ENCODE measurements around the gene MAP3K20.
"Not testable (repeated sequence)": the region's sequence is repeated elsewhere in the genome, so short reads cannot be mapped to it uniquely, and the experiment has no call there.

The MAP3K20 gene

DNA sequence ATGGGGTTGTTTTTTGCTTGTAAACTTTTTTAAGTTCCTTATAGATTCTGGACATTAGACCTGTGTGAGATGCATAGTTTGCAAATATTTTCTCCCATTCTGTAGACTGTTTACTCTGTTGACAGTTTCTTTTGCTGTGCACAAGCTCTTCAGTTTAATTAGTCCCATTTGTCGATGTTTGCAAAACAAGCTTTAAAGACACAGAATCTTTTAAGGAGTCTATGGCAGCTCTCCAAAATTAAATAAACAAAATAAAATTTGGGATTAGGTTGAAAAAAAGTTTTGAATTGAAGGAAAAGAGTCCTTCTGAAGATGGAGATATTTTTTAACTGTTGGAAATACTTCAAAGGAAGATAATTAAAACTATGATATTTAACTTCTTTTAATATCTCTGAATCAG is 88.8 kb downstream of the MAP3K20 start:
- no peak for DNase-seq

DNA sequence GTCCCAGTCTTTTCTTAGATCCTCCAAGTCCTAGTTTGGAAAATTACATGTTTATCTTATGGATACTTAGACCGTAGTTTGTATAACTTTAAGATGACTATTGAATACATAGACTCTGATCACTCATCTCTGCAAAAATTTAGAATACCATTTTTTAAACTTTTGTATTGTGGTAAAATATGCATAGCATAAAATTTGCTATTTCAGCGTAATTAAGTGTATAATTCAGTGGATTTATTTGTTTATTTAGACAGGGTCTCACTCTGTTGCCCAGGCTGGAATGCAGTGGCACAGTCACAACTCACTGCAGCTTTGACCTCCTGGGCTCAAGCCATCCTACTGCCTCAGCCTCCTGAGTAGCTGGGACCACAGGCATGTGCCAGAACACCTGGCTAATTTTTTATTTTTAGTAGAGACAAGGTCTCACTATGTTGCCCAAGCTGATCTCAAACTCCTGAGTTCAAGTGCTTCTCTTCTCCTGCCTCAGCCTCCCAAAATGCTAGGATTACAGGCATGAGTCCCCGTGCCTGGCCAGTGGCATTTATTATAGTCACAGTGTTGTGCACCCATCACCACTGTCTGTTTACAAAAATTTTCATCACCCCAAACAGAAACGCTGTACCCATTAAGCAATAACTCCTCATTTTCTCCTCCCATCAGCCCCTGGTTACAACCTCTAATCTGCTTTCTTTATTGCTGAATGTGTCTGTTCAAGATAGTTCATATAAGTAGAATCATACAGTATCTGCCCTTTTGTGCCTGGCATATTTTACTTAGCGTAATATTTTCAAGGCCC is 90.0 kb downstream of the MAP3K20 start:
- DNase-seq = no peak

DNA sequence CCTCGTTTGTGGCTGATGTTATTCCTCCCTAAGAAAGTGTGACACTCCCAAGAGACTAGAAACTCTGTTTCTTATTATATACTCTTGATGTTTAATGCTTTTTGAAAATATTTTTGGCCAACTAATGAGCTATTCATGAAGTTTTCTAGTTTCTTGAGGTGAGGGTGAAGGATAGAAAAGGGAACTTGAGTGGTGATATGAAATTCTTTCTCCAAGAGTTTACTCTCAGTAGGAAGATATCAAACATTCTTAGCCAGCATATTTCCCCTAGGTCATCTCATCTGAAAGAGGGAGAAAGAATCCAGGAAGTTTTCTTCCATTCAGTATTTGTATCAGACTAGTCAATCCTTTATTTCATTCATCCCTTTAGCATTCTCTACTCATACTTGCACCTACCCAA is 95.7 kb downstream of the MAP3K20 start:
- DNase-seq = no peak

GRCh38 chr2:173171924-173172643 is 96.4 kb downstream of the MAP3K20 start:
- DNase-seq = no peak

- not testable (repeated sequence) for DNase-seq
Measured at GRCh38 chr2:173174339-173174738, 98.7 kb downstream of the MAP3K20 start.

- DNase-seq = no peak
Measured at GRCh38 chr2:173175222-173175621, 99.6 kb downstream of the MAP3K20 start.

DNA sequence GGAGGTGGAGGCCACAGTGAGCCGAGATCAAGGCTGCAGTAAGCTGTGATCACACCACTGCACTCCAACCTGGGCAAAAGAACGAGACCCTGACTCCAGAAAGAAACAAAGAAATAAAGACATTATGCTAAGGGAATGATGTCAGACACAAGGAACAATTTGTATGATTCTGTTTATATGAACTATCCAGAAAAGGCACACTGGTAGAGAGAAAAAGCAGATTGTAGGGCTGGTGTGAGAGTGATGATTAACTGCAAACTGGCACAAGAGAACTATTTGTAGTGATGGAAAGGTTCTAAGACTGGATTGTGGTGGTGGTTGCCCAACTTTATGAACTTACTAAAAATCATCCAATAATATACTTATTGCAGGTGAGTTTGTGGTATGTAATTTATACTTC is 106.3 kb downstream of the MAP3K20 start:
- no peak for DNase-seq

GRCh38 chr2:173184031-173185004 is 108.7 kb downstream of the MAP3K20 start:
- no peak for DNase-seq

DNA sequence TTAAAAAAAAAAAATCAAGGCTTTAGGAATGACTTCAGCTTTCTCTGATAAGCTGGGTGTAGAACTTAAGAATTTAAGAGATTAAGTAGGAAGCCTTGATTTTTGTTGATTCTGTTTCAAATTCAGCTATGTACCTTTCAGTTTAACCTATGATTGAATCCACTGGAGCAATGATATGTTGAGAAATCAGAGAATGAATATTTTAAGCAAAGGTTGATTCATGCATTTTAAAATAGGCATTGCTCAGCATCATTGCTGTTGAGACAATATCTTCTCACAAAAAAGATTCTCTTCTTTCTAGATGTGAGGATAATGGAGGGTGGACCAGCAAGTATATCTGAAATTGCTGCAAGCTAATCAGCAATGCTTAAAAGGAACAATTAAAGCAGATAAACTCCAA is 109.8 kb downstream of the MAP3K20 start:
- DNase-seq = no peak

DNA sequence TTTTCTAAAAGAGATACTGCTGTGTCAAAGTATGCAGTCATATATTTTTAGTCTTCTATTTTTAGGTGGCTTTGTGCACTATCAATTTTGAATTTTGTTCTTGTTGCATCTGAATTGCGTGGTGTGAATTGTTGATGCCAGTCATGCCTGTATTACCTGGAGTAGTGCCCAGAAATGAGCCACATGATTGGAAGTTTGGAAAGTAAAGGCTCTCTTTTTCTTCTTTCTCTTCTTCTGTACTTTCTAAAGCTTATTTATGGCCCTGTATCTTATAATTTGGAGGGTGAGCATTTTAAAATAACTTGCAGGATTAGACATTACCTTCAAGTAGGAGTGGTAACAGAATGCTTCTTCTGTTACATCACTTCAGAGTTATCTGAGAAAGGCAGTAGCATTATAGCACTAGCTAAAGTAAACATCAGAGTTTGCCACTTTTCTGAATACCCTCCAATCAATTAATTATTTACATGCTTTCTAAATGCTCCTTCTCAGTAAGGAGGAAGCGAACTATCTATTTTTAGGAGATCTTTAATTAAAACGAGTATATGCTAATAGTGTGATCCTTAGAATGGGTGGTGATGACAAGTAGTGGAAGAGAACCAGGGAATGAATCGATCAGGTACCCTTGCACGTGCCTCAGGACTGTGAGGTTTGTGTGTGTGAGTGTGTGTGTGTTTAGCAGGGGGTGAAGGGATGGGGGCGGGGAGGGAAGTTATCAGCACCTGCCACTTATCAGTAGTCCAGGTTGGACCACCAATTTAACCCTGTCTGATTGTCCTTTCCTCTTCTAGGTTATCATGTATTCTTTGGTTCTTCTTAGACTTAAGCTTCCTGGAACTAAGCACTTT is 112.5 kb downstream of the MAP3K20 start:
- peak; percentile 26 for DNase-seq

GRCh38 chr2:173191601-173192000 is 116.0 kb downstream of the MAP3K20 start:
- DNase-seq = no peak

GRCh38 chr2:173192071-173192470 is 116.4 kb downstream of the MAP3K20 start:
- DNase-seq = no peak

- DNase-seq = no peak
Measured at GRCh38 chr2:173193925-173194324, 118.3 kb downstream of the MAP3K20 start.

DNA sequence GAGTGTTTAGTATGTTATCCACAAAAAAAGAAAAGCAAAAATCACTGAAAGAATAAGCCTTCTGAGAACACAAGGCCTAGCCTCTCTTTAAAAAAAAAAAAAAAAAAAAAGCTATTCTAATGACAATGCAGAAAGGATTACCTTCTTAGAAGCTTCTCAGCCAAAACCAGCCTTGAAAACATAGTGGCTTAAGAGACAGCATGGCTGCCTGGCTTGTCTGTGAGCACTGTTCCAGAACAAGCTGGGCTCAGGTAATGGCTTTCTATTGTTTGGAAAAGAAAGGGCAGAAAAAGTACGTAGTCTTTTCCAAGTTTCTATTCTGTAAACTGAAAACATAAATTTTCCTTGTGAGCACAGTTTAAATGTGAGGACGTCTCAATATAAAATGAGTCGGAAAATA is 119.5 kb downstream of the MAP3K20 start:
- DNase-seq = no peak

- no peak for DNase-seq
Measured at GRCh38 chr2:173196080-173196479, 120.4 kb downstream of the MAP3K20 start.

- DNase-seq = no peak
Measured at GRCh38 chr2:173196638-173197037, 121.0 kb downstream of the MAP3K20 start.

DNA sequence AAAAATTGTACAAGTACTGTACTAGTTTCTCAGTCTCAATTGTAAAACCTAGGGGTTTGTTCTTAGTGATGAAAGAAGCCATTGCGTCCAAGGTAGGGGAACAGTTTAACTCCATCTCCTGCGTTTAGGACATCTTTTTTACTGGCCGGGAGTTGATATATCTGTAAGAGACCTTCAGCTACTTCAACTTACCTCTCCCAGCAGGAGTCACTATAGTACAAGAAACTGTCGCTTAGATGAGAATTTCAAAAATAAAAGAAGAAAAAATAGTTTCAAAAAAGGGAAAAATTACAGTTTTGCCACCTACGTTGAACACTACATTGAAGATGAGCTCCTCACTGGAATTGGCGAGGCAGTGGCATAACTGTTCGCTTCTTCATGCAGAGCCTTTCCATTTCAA is 122.7 kb downstream of the MAP3K20 start:
- no peak for DNase-seq

DNA sequence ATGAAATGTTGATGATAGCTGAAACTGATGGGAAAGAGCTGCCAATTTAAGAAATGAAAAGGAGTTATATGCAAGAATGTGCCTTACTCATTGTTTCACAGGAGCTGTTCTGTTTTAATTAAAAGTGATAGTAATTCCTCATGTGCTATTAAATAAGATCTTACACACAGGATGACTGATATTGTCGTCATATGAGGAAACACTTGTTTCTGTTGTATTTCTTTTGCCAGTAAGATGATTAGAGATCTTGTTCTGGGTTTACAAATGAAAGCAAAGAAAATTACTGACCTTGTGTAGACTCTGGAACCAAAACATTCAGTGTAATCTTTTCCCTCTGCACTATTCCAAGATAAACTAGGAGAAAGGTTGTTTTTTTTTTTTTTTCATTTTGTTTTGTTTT is 123.6 kb downstream of the MAP3K20 start:
- no peak for DNase-seq

DNA sequence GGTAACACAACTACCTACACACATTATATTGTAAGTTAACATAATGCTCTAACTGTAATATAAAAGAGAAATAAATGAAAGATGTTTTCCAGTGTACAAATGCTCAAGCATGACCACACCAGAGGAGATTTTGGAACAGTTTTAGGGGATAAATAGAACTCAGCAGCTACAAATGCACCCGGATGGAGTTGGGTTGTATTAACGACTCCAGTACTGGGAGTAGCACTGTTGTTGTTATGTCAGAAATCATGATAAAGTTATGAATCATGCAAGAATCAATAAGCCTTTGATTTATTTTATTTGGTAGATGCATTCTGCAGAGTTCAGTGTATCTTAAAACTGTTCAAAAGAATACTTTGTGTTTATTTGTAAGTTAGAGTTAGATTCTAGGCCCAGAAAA is 126.9 kb downstream of the MAP3K20 start:
- DNase-seq = no peak

DNA sequence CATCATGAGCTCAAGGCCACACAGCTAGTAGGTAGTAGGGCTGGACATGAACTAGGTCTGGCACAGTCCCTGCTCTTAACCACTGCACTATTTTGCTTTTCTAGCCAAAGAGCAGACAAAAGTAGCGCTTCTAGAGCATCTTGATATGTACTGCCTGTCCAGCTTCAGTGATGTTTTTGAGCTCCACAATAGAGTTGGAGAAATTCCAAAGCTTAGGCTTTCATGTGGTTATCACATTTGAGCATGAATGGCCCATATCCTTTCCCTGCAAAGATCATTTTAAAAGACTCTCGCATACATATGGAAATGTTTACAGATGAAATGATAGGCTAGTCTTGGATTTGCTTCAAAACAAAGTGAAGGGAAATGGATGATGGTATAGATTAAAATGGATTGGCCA is 128.7 kb downstream of the MAP3K20 start:
- DNase-seq = no peak

DNA sequence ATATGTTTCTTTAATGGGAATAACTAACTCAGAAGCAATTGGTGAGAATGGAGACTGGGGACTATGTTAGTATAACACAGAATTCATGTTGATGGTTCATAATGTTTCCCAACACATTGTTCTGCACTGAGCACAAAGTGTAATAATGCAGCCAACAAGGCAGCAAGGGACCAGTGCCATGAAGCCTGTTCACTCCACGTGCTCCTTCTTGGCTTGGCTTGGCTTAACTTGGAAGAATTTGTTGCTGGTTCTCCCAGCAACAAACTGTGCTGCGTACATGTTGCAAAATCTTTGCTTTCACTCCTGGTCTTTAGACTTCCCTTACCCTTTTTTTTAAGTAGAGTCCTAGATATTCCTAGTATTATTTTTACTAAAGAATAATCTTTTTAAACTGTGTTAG is 129.7 kb downstream of the MAP3K20 start:
- DNase-seq = no peak

DNA sequence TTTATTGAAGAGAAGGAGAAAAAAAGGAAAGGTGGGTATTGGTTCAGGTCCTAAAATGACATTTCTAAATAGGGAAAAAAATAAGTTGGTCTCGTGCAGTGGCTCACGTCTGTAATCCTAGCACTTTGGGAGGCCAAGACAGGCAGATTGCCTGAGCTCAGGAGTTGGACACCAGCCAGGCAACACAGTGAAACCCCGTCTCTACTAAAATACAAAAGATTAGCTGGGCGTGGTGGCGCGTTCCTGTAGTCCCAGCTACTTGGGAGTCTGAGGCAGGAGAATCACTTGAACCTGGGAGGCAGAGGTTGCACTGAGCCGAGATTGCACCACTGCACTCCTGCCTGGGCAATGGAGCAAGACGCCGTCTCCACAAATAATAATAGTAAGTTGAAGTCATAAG is 131.5 kb downstream of the MAP3K20 start:
- DNase-seq = peak; percentile 34
